T-cell (primary cell): ENCODE data around the gene GPC5. TPM values are rescaled to one million over a fixed set of nuclear protein-coding genes. Genes with fewer than 3 reads are reported as not detected.

Experiments used
- ATAC-seq, 4 experiments: fragments of 200-7000 bp in 3 of 4; fragments of 150-1000 bp in 1 of 4; cut with Tn5 transposase; replicated peaks in 1 of 4; 1 replicate in 3 of 4; 2 replicates in 1 of 4; pipeline ENCODE4 v1.10.0; 2021; ENCODE audit warnings: moderate library complexity in 3 of 4, mild to moderate bottlenecking in 2 of 4, moderate number of reproducible peaks in 1 of 4
- CTCF ChIA-PET, 2 donors: fragments of 300-600 bp; sonication (Branson Sonifier 250); formaldehyde crosslinking; loops; one replicate each; lab custom pipeline; 2022; ENCODE audit warnings: antibody characterized with exemption in 2 of 2; lab: Charles Lee
- POLR2A ChIA-PET, 2 donors: fragments of 300-600 bp; sonication (Branson Sonifier 250); formaldehyde crosslinking; loops; one replicate each; lab custom pipeline; 2022; ENCODE audit warnings: antibody characterized with exemption in 2 of 2; lab: Charles Lee
- DNase-seq, 35 experiments: peaks; one replicate each; pipeline versions ENCODE4 v3.0.0 to v3.0.0-alpha.2; 2013 to 2023
- H3K27ac ChIP-seq: one replicate; pipeline ENCODE4 v1.5.1; 2013; ENCODE audit warnings: low read length
- H3K27me3 ChIP-seq, 2 experiments: replicated peaks in 1 of 2; 1 replicate in 1 of 2; 2 replicates in 1 of 2; pipeline versions ENCODE4 v1.6.1 to v1.7.0; 2013; ENCODE audit warnings: low read length in 1 of 2, mixed read lengths in 1 of 2; ENCODE audit not compliant: control insufficient read depth in 2 of 2, insufficient read depth in 2 of 2; ENCODE audit errors: extremely low read depth in 1 of 2
- H3K36me3 ChIP-seq, 2 donors: 1 replicate in 1 of 2; 2 replicates in 1 of 2; pipeline versions ENCODE4 v1.6.1 to v1.7.0; 2013; ENCODE audit warnings: low read length in 1 of 2; ENCODE audit not compliant: control insufficient read depth in 2 of 2, insufficient read depth in 1 of 2; ENCODE audit errors: extremely low read depth in 1 of 2
- H3K4me1 ChIP-seq, 2 experiments: 1 replicate in 1 of 2; 2 replicates in 1 of 2; pipeline versions ENCODE4 v1.6.1 to v1.7.0; 2013; ENCODE audit warnings: low read length in 2 of 2, mixed read lengths in 1 of 2; ENCODE audit not compliant: insufficient read depth in 2 of 2, control insufficient read depth in 1 of 2; ENCODE audit errors: extremely low read depth in 1 of 2
- H3K4me3 ChIP-seq, 2 donors: 1 replicate in 1 of 2; 2 replicates in 1 of 2; pipeline versions ENCODE4 v1.5.1 to v1.7.0; 2013; ENCODE audit warnings: mild to moderate bottlenecking in 2 of 2, low read length in 1 of 2, moderate library complexity in 1 of 2; ENCODE audit not compliant: control insufficient read depth in 1 of 2; ENCODE audit errors: extremely low read depth in 1 of 2
- H3K9me3 ChIP-seq: 2 replicates; pipeline ENCODE4 v1.7.0; 2013
- H3K27ac Mint-ChIP-seq, 2 donors: one replicate each; pipeline ENCODE4 v1.8.0; 2020 to 2021; ENCODE audit warnings: mild to moderate bottlenecking in 2 of 2, mixed read lengths in 2 of 2
- H3K27me3 Mint-ChIP-seq, 2 donors: one replicate each; pipeline ENCODE4 v1.8.0; 2021 to 2022; ENCODE audit warnings: mixed read lengths in 2 of 2
- H3K36me3 Mint-ChIP-seq: one replicate; pipeline ENCODE4 v1.8.0; 2021; ENCODE audit warnings: mixed read lengths
- H3K4me1 Mint-ChIP-seq, 3 donors: one replicate each; pipeline ENCODE4 v1.8.0; 2020 to 2022; ENCODE audit warnings: mixed read lengths in 3 of 3, mild to moderate bottlenecking in 1 of 3
- H3K4me3 Mint-ChIP-seq, 3 donors: one replicate each; pipeline ENCODE4 v1.8.0; 2020 to 2022; ENCODE audit warnings: mild to moderate bottlenecking in 3 of 3, mixed read lengths in 3 of 3, moderate library complexity in 3 of 3
- H3K9me3 Mint-ChIP-seq, 3 donors: one replicate each; pipeline ENCODE4 v1.8.0; 2020 to 2022; ENCODE audit warnings: mixed read lengths in 3 of 3
- WGBS: methylation state at CpG from one replicate; pipeline ENCODE4 v1.1.5; 2013; ENCODE audit warnings: missing lambda C conversion rate; ENCODE audit not compliant: insufficient coverage; 5-methylcytosine and 5-hydroxymethylcytosine counted together
- total RNA-seq, 35 experiments: library from RNA in 6 of 35; stranded (reverse) in 6 of 35; fragments of 120-200 nt in 1 of 35; gene quantifications; one replicate each; pipeline versions ENCODE4 v1.2.1 to v1.2.4 and lab custom pipeline; 2013 to 2026

The GPC5 gene
- total RNA-seq, 5 donors from 2014 or later (not counting 1 experiment from before 2014, with no cell fraction given) = 0.12 to 0.39 (median 0.26) TPM

GRCh38 chr13:92913840-92914239 is 1515.4 kb downstream of the GPC5 start:
- no peak overlapping the region for H3K27ac ChIP-seq
- no peak overlapping the region for H3K4me3 Mint-ChIP-seq
- WGBS = no CpG with 5 or more reads among the region's 1 CpG
- no peaks in the 10 kb centered on the region for H3K36me3 Mint-ChIP-seq
- no peaks in the 10 kb centered on the region for H3K9me3 Mint-ChIP-seq
- ChIA-PET POLR2A (interaction anchor here in 1 of 2 donors (0.8 kb wide), 1 partner anchor 212 kb away, joined by 3 read pairs; no protein-coding TSS in a partner anchor), CTCF (no interaction called here)
- no peaks in the 10 kb centered on the region for H3K9me3 ChIP-seq
- no peak for DNase-seq
- no peak for ATAC-seq
- no peaks in the 10 kb centered on the region for H3K4me1 Mint-ChIP-seq
- no peaks in the 10 kb centered on the region for H3K27me3 ChIP-seq
- no peaks in the 10 kb centered on the region for H3K36me3 ChIP-seq
- no peaks in the 10 kb centered on the region for H3K27me3 Mint-ChIP-seq
- no peak overlapping the region for H3K4me3 ChIP-seq
- no peak overlapping the region for H3K27ac Mint-ChIP-seq
- no peaks in the 10 kb centered on the region for H3K4me1 ChIP-seq

Other genes starting within 250 kb of the GPC5 start
- 10 to 100 TPM in 4 of 5 donors, 1 to 10 TPM in 1; 9.4 to 15.1 (median 11.2) TPM for gene MIR17HG, start 50.9 kb upstream of the GPC5 start, total RNA-seq